GM20000 (cell line): ENCODE data around the gene IRS1.
A peak's percentile ranks its signal among the peaks of the same experiment; 100 is the strongest.

Experiments used
- DNase-seq: peaks from one replicate; pipeline ENCODE4 v3.0.0; 2012; ENCODE audit warnings: low spot score
- TF ChIP-seq, protein P1 (sequence below): IDR thresholded peaks from 2 replicates; pipeline ENCODE4 v1.5.1; 2012; ENCODE audit warnings: mild to moderate bottlenecking, control low read depth; ENCODE audit errors: extremely low read depth, missing control alignments

IRS1 gene

DNA sequence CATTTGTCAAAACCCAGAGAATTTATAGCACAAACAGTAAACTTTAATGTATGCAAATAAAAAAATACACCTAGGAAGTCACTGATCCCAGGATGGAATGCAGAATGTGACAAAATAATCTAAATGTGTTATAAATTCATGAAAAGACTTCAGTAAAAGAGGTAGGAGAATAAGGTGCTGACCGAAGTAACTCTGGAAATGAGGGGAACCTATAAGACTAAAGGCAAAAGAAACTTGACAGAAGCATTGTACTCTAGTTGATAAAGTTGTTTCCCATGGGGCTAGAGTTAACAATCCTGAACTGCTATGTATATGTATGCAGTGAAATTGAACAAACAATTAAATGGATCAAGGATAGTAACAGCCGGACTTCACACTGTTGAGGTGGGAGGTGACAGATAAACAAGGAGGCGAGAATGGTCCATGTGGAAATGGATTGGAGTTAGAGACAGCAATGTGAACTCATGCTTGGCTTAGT lies 24.5 kb downstream of the IRS1 start:
- DNase-seq = no peak
- TF ChIP-seq, protein P1, sequence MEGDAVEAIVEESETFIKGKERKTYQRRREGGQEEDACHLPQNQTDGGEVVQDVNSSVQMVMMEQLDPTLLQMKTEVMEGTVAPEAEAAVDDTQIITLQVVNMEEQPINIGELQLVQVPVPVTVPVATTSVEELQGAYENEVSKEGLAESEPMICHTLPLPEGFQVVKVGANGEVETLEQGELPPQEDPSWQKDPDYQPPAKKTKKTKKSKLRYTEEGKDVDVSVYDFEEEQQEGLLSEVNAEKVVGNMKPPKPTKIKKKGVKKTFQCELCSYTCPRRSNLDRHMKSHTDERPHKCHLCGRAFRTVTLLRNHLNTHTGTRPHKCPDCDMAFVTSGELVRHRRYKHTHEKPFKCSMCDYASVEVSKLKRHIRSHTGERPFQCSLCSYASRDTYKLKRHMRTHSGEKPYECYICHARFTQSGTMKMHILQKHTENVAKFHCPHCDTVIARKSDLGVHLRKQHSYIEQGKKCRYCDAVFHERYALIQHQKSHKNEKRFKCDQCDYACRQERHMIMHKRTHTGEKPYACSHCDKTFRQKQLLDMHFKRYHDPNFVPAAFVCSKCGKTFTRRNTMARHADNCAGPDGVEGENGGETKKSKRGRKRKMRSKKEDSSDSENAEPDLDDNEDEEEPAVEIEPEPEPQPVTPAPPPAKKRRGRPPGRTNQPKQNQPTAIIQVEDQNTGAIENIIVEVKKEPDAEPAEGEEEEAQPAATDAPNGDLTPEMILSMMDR = no peak

DNA sequence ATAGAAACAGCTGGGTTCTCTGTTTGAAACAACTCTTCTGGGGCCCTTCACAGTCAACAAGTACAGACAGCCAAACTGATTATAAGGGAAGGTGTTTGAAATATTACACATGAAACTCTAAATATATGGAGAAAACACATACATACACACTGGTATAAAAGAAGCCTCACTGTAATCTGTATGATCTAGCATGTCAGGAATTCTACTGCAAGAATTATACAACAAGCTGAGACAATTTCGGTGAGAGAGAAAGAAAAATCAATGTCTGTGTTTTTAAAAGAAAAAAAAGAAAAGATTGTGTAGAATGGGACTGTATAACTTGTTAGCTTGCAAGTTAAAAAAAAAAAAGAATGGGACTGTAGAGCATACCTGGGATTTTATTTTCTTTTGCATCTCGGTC lies 26.3 kb downstream of the IRS1 start:
- DNase-seq = no peak
- TF ChIP-seq, protein P1 = no peak

DNA sequence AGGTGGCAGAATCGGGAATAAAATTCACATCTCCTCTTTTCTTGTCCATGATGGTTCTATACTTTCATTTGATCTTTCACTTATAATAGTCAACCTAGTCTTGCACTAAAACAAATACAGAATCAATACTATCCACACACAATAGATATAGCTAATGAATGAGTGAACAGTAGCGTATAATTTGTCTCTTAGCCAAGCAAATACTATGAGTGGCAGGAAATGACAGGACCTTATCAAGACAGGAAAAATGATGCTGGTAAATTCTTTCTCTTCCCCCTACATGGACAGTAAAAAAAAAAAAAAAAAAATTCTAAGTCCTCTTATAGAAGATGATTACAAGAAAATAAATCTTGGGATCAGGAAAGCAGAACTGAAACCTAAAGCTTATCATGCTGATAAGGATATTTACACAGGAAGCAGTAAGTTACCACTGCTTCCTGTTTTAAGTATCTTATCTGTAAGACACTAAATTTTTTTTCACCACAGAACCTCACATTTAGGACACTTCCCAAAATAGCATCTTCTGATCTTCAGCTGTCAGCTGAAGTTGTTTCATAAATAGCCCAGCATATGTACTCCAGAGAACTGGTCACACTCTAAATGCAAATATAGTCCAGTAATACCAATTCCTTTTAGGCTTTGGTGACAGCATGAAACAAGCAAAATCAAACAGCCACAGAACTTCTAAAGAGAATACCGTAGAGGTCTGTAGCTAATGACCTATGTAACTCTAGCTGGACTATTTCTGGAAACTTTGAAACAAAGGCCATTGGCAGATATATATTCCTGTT lies 27.0 kb downstream of the IRS1 start:
- TF ChIP-seq, protein P1 = no peak
- peak; percentile 67 for DNase-seq

DNA sequence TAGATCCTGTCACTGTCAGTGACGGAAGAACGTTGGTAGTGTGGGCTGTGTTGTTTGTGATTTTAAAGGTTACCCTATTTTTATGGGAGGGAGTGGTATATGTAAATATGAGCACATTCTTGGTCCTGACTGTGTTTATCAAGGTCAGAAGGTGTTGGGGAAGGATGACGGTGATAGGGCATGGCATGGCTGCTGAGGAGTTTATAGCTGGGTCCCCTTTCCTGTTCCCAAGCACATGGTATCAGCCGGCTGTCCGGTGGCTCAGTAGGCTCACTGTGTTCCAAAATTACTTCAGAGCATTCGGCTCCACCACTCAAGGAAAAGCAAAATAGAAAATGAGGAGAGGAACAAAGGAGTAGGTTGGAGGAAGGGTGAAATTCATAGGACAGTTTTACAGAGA lies 28.6 kb downstream of the IRS1 start:
- TF ChIP-seq, protein P1 = no peak
- no peak for DNase-seq

DNA sequence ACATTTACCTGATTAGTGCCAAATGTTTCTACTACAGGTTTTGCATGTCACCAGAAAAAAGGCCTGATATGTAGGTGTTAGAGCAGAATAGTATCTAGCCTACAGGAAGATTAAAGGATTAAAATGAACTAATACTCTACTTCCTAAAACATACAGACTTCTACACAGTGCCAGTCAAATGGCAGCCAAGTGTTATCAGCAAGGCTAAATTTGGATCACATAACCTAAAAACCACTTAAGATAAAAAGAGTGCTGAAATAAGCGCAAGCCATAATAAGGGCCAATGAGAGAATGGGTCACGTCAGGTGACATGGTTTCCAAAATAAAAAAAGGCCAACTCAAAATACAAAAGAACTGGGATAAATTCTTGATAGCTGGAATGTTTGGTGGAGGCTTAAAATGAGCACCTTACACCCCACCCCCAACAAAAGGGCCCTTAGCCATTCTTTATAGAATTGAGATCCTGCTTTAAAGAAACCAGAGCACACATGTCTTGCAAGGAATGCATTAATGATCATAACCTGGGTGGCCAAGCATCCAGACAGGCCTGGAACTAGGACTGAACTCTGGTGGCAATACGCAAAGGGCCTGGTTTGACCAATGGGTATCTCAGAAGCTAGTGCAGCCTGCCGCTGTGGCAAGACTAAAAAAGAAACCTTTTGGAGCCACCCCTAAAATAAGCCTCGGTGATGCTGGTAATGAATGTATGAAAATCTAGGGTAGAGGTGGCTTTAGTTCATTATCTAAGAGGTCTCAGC lies 32.4 kb downstream of the IRS1 start:
- TF ChIP-seq, protein P1 = no peak
- no peak for DNase-seq

DNA sequence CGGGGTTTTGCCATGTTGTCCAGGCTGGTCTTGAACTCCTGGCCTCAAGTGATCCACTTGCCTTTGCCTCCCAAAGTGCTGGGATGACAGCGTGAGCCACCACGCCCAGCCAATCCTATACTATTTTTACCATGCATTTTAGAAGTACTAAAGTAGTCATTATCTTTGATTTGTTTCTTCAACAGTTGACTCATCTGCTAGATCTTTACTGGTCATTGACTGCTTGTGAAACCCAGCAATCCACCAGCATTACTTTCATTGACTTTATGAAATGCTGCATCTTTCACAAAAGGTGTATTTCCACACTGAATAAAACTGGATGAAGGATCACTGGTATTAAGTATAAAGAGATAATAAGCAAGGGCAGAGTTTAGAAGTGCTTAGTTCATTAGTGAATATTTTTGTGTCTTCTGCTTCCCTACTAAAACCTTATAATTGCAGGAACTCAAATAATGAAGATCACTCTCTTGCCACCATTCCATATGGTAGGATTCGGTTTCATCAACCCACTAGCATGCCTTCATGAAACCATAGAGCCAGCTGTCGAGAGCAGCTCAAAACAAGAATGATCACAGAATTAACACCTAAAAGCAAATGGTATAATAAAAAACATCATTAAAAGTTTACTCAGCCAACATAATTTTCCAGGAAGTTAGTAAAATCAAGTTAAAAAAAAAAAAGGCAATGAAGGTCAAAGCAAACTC lies 33.1 kb downstream of the IRS1 start:
- no peak for DNase-seq
- TF ChIP-seq, protein P1 = no peak

DNA sequence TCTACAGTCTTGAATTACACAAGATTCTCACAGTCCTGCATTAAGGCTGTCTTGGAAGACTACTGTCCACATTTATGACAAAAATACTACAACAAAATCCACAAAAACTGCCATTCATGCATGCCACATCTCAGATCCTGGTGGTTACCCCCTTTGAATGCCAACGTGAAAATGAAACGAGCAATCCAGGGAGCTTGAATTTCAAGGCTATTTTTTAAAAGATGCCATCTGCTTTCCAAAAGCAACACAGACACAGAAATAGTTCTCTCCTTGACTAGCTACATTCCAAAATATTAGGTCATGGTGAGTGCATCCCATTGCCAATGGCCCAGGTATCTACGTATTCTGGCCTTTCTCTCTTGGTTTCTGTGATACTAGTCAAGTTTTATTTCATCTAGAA lies 36.3 kb downstream of the IRS1 start:
- no peak for DNase-seq

More for the DNA sequence above, 36.3 kb downstream of the IRS1 start:
- TF ChIP-seq, protein P1 = no peak
